SK-N-MC (cell line): ENCODE data around the gene LIAS.

Experiments
- EZH2 ChIP-seq: fragments of 200-600 bp; sonication (generic); IDR thresholded peaks from one replicate; pipeline ENCODE4 v1.6.1; 2017; ENCODE audit warnings: antibody characterized with exemption
- POLR2AphosphoS5 ChIP-seq: IDR thresholded peaks from 2 replicates; pipeline ENCODE4 v1.6.1; 2012; ENCODE audit warnings: mild to moderate bottlenecking, low read depth, low read length, borderline replicate concordance

- TF ChIP-seq POLR2AphosphoS5 (no peak), EZH2 (no peak)
Observed at GRCh38 chr4:39518484-39518883, 59.6 kb downstream of the LIAS start.
